GM23338 (cell line): Measurements from ENCODE around the gene SLC41A3. TPM values are rescaled to one million over a fixed set of nuclear protein-coding genes. Genes with fewer than 3 reads are reported as not detected.

Experiments used
- ATAC-seq: fragments of 200-7000 bp; cut with Tn5 transposase; 3 replicates; pipeline ENCODE4 v1.9.1; 2020
- DNase-seq: peaks from one replicate; pipeline ENCODE4 v3.0.0-alpha.2; 2015; ENCODE audit warnings: low spot score
- H2AFZ ChIP-seq: fragments of 200-600 bp; sonication (generic); 2 replicates; pipeline ENCODE4 v1.8.0; 2016; ENCODE audit warnings: antibody characterized with exemption, mild to moderate bottlenecking, moderate library complexity
- H3F3A ChIP-seq: fragments of 200-600 bp; sonication (generic); replicated peaks from 2 replicates; pipeline ENCODE4 v1.8.0; 2017; ENCODE audit warnings: antibody characterized with exemption, mixed run types, low read depth
- H3K27ac ChIP-seq: fragments of 200-600 bp; sonication (generic); 2 replicates; pipeline ENCODE4 v1.6.1; 2016; ENCODE audit warnings: low read depth
- H3K27me3 ChIP-seq: fragments of 200-600 bp; sonication (generic); 2 replicates; pipeline ENCODE4 v1.8.0; 2016; ENCODE audit warnings: mild to moderate bottlenecking, mixed run types, moderate library complexity; ENCODE audit not compliant: insufficient read depth
- H3K36me3 ChIP-seq: fragments of 200-600 bp; sonication (generic); 2 replicates; pipeline ENCODE4 v1.8.0; 2016; ENCODE audit warnings: mild to moderate bottlenecking; ENCODE audit not compliant: insufficient read depth
- H3K4me1 ChIP-seq: fragments of 200-600 bp; sonication (generic); 2 replicates; pipeline ENCODE4 v1.8.0; 2016; ENCODE audit warnings: mild to moderate bottlenecking, moderate library complexity; ENCODE audit not compliant: insufficient read depth
- H3K4me2 ChIP-seq: fragments of 200-600 bp; sonication (generic); 2 replicates; pipeline ENCODE4 v1.7.1; 2017; ENCODE audit warnings: mixed run types
- H3K4me3 ChIP-seq: fragments of 200-600 bp; sonication (generic); 2 replicates; pipeline ENCODE4 v1.6.1; 2016; ENCODE audit warnings: mixed run types
- H3K79me2 ChIP-seq: fragments of 200-600 bp; sonication (generic); replicated peaks from 2 replicates; pipeline ENCODE4 v1.8.0; 2017; ENCODE audit warnings: mild to moderate bottlenecking; ENCODE audit not compliant: insufficient read depth
- H3K9me2 ChIP-seq: fragments of 200-600 bp; sonication (generic); 2 replicates; pipeline ENCODE4 v1.8.0; 2017; ENCODE audit not compliant: insufficient read depth
- H4K20me1 ChIP-seq: fragments of 200-600 bp; sonication (generic); replicated peaks from 2 replicates; pipeline ENCODE4 v1.8.0; 2017; ENCODE audit warnings: mild to moderate bottlenecking; ENCODE audit not compliant: insufficient read depth
- H3K27ac Mint-ChIP-seq: 2 replicates; pipeline ENCODE4 v1.8.0; 2020; ENCODE audit warnings: inconsistent platforms, mild to moderate bottlenecking, moderate library complexity, mixed read lengths
- H3K27me3 Mint-ChIP-seq: 3 replicates; pipeline ENCODE4 v1.8.0; 2022; ENCODE audit warnings: low read depth, mild to moderate bottlenecking, moderate library complexity, mixed read lengths, inconsistent platforms; ENCODE audit not compliant: insufficient read depth, poor library complexity
- H3K36me3 Mint-ChIP-seq: 3 replicates; pipeline ENCODE4 v1.8.0; 2021; ENCODE audit warnings: low read depth, mild to moderate bottlenecking, inconsistent platforms, moderate library complexity, mixed read lengths
- H3K4me1 Mint-ChIP-seq: 3 replicates; pipeline ENCODE4 v1.8.0; 2020; ENCODE audit warnings: mild to moderate bottlenecking, inconsistent platforms, mixed read lengths
- H3K4me3 Mint-ChIP-seq: 3 replicates; pipeline ENCODE4 v1.8.0; 2021; ENCODE audit warnings: moderate library complexity, mild to moderate bottlenecking, inconsistent platforms, mixed read lengths
- H3K9me3 Mint-ChIP-seq: 3 replicates; pipeline ENCODE4 v1.8.0; 2020; ENCODE audit warnings: moderate library complexity, mild to moderate bottlenecking, inconsistent platforms, mixed read lengths
- CREB1 ChIP-seq: fragments of 250-450 bp; sonication (Bioruptor Pico); IDR thresholded peaks from 2 replicates; pipeline ENCODE4 v1.5.0; 2020; ENCODE audit warnings: low read depth, mild to moderate bottlenecking, moderate library complexity
- EZH2 ChIP-seq: fragments of 200-600 bp; sonication (generic); IDR thresholded peaks from one replicate; pipeline ENCODE4 v1.8.0; 2017; ENCODE audit warnings: antibody characterized with exemption, mild to moderate bottlenecking, low read depth; ENCODE audit not compliant: unreplicated experiment
- EZH2phosphoT487 ChIP-seq: fragments of 200-600 bp; sonication (generic); IDR thresholded peaks from one replicate; pipeline ENCODE4 v1.8.1; 2018; ENCODE audit warnings: antibody characterized with exemption; ENCODE audit not compliant: unreplicated experiment
- JUNB ChIP-seq: IDR thresholded peaks from one replicate; pipeline ENCODE4 v1.6.1; 2016; ENCODE audit warnings: antibody characterized with exemption; ENCODE audit not compliant: unreplicated experiment
- NANOG ChIP-seq: IDR thresholded peaks from 2 replicates; pipeline ENCODE4 v1.6.1; 2016; ENCODE audit warnings: antibody characterized with exemption, borderline replicate concordance
- POLR2AphosphoS5 ChIP-seq: IDR thresholded peaks from 2 replicates; pipeline ENCODE4 v1.6.1; 2016; ENCODE audit warnings: antibody characterized with exemption, low read depth
- STAT1 ChIP-seq: IDR thresholded peaks from one replicate; pipeline ENCODE4 v1.6.1; 2016; ENCODE audit warnings: antibody characterized with exemption; ENCODE audit not compliant: unreplicated experiment
- ZNF114 ChIP-seq: fragments of 250-450 bp; sonication (Bioruptor Pico); IDR thresholded peaks from 2 replicates; pipeline ENCODE4 v1.5.0; 2020; ENCODE audit warnings: mild to moderate bottlenecking, moderate library complexity
- ZNF331 ChIP-seq: fragments of 250-450 bp; sonication (Bioruptor Pico); IDR thresholded peaks from 2 replicates; pipeline ENCODE4 v1.5.0; 2020; ENCODE audit warnings: low read depth, mild to moderate bottlenecking, moderate library complexity
- polyA plus RNA-seq: library from polyadenylated mRNA; unstranded; fragments of >200 nt; fragmentation: Nextera tagmentation; extraction: Ambion mirVana; gene quantifications from 2 replicates; pipeline ENCODE4 v1.2.1, GENCODE V29; 2016
- total RNA-seq: library from RNA; depleted of rRNA; stranded (reverse); fragments of >200 nt; shearing (Covaris generic); gene quantifications from 2 replicates; pipeline ENCODE4 v1.2.3, GENCODE V29; 2014
- TF ChIP-seq, protein P1 (sequence below): fragments of 250-450 bp; sonication (Bioruptor Pico); IDR thresholded peaks from 2 replicates; pipeline ENCODE4 v1.5.0; 2020; ENCODE audit warnings: mild to moderate bottlenecking, moderate library complexity
- TF ChIP-seq, protein P2 (sequence below), 2 experiments: fragments of 200-600 bp in 1 of 2; sonication (generic) in 1 of 2; conservative IDR thresholded peaks; 2 replicates each; pipeline versions ENCODE4 v1.5.1 to v1.6.1; 2016 to 2017; ENCODE audit warnings: antibody characterized with exemption in 2 of 2, low read depth in 2 of 2, mild to moderate bottlenecking in 2 of 2, moderate library complexity in 1 of 2
- TF ChIP-seq, protein P3 (sequence below): IDR thresholded peaks from 2 replicates; pipeline ENCODE4 v1.6.1; 2016; ENCODE audit warnings: antibody characterized with exemption
- TF ChIP-seq, protein P4 (sequence below): IDR thresholded peaks from one replicate; pipeline ENCODE4 v1.6.1; 2018; ENCODE audit warnings: antibody characterized with exemption; ENCODE audit not compliant: unreplicated experiment

SLC41A3 gene
- total and polyA plus RNA-seq, 2 experiments from 2014 or later: 12.1 to 29.8 TPM

DNA sequence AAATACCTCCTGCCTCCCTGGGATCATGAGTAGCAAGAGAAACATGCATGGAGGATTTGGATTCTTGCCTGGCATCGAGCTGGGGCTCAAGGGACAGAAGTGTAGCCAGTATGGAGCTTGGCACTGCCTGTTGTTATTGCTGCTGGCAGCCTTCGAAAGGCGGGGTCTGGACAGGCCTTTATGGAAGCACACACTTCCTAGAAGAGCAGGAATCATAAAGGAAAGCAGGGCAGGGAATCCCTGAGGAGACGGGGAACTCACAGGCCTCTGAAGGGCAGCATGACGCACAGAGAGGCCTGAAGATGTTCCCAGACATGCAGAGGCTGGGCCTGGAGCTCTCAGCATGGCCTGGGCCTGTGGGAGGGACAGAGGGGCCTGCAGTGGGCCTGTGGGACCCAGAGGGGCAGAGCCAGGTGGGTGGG lies 18.6 kb upstream of the SLC41A3 start:
- Histone ChIP-seq H3K4me1 (no peaks in the 10 kb centered on the region), H3F3A (no peaks in the 10 kb centered on the region), H3K27ac (no peak overlapping the region), H3K36me3 (no peaks in the 10 kb centered on the region; the same call in 1 of the 2 replicates), H3K9me2 (no peaks in the 10 kb centered on the region), H4K20me1 (no peaks in the 10 kb centered on the region), H3K79me2 (no peaks in the 10 kb centered on the region), H3K27me3 (no peaks in the 10 kb centered on the region), H3K4me2 (no peak overlapping the region), H2AFZ (no peak overlapping the region), H3K4me3 (no peak overlapping the region)
- ATAC-seq (no peak), DNase-seq (no peak)
- H3K9me3 Mint-ChIP-seq: peaks cover 11% of the 10 kb centered on the region
- no peak overlapping the region for H3K4me3 Mint-ChIP-seq
- no peaks in the 10 kb centered on the region; the same call in 2 of the 3 replicates for H3K4me1 Mint-ChIP-seq
- 0 out of 3 replicates have a peak, but pooled peaks cover 1% of the 10 kb centered on the region for H3K36me3 Mint-ChIP-seq
- no peak for TF ChIP-seq STAT1
- TF ChIP-seq, protein P1, sequence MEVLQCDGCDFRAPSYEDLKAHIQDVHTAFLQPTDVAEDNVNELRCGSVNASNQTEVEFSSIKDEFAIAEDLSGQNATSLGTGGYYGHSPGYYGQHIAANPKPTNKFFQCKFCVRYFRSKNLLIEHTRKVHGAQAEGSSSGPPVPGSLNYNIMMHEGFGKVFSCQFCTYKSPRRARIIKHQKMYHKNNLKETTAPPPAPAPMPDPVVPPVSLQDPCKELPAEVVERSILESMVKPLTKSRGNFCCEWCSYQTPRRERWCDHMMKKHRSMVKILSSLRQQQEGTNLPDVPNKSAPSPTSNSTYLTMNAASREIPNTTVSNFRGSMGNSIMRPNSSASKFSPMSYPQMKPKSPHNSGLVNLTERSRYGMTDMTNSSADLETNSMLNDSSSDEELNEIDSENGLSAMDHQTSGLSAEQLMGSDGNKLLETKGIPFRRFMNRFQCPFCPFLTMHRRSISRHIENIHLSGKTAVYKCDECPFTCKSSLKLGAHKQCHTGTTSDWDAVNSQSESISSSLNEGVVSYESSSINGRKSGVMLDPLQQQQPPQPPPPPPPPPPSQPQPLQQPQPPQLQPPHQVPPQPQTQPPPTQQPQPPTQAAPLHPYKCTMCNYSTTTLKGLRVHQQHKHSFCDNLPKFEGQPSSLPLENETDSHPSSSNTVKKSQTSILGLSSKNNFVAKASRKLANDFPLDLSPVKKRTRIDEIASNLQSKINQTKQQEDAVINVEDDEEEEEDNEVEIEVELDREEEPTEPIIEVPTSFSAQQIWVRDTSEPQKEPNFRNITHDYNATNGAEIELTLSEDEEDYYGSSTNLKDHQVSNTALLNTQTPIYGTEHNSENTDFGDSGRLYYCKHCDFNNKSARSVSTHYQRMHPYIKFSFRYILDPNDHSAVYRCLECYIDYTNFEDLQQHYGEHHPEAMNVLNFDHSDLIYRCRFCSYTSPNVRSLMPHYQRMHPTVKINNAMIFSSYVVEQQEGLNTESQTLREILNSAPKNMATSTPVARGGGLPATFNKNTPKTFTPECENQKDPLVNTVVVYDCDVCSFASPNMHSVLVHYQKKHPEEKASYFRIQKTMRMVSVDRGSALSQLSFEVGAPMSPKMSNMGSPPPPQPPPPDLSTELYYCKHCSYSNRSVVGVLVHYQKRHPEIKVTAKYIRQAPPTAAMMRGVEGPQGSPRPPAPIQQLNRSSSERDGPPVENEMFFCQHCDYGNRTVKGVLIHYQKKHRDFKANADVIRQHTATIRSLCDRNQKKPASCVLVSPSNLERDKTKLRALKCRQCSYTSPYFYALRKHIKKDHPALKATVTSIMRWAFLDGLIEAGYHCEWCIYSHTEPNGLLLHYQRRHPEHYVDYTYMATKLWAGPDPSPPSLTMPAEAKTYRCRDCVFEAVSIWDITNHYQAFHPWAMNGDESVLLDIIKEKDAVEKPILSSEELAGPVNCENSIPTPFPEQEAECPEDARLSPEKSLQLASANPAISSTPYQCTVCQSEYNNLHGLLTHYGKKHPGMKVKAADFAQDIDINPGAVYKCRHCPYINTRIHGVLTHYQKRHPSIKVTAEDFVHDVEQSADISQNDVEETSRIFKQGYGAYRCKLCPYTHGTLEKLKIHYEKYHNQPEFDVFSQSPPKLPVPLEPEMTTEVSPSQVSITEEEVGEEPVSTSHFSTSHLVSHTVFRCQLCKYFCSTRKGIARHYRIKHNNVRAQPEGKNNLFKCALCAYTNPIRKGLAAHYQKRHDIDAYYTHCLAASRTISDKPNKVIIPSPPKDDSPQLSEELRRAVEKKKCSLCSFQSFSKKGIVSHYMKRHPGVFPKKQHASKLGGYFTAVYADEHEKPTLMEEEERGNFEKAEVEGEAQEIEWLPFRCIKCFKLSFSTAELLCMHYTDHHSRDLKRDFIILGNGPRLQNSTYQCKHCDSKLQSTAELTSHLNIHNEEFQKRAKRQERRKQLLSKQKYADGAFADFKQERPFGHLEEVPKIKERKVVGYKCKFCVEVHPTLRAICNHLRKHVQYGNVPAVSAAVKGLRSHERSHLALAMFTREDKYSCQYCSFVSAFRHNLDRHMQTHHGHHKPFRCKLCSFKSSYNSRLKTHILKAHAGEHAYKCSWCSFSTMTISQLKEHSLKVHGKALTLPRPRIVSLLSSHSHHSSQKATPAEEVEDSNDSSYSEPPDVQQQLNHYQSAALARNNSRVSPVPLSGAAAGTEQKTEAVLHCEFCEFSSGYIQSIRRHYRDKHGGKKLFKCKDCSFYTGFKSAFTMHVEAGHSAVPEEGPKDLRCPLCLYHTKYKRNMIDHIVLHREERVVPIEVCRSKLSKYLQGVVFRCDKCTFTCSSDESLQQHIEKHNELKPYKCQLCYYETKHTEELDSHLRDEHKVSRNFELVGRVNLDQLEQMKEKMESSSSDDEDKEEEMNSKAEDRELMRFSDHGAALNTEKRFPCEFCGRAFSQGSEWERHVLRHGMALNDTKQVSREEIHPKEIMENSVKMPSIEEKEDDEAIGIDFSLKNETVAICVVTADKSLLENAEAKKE: no peak
- TF ChIP-seq ZNF331 (CRISPR knock-in tag): no peak
- TF ChIP-seq, protein P2, sequence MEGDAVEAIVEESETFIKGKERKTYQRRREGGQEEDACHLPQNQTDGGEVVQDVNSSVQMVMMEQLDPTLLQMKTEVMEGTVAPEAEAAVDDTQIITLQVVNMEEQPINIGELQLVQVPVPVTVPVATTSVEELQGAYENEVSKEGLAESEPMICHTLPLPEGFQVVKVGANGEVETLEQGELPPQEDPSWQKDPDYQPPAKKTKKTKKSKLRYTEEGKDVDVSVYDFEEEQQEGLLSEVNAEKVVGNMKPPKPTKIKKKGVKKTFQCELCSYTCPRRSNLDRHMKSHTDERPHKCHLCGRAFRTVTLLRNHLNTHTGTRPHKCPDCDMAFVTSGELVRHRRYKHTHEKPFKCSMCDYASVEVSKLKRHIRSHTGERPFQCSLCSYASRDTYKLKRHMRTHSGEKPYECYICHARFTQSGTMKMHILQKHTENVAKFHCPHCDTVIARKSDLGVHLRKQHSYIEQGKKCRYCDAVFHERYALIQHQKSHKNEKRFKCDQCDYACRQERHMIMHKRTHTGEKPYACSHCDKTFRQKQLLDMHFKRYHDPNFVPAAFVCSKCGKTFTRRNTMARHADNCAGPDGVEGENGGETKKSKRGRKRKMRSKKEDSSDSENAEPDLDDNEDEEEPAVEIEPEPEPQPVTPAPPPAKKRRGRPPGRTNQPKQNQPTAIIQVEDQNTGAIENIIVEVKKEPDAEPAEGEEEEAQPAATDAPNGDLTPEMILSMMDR (conservative IDR thresholded peaks at IDR 0.05; ENCODE audit: low read depth in 2 of 2): no peak
- TF ChIP-seq JUNB: no peak
- TF ChIP-seq, protein P3, sequence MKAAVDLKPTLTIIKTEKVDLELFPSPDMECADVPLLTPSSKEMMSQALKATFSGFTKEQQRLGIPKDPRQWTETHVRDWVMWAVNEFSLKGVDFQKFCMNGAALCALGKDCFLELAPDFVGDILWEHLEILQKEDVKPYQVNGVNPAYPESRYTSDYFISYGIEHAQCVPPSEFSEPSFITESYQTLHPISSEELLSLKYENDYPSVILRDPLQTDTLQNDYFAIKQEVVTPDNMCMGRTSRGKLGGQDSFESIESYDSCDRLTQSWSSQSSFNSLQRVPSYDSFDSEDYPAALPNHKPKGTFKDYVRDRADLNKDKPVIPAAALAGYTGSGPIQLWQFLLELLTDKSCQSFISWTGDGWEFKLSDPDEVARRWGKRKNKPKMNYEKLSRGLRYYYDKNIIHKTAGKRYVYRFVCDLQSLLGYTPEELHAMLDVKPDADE: no peak
- TF ChIP-seq CREB1: no peak
- no peak for TF ChIP-seq ZNF114 (CRISPR knock-in tag)
- no peak for TF ChIP-seq EZH2
- no peak for TF ChIP-seq EZH2phosphoT487
- TF ChIP-seq, protein P4, sequence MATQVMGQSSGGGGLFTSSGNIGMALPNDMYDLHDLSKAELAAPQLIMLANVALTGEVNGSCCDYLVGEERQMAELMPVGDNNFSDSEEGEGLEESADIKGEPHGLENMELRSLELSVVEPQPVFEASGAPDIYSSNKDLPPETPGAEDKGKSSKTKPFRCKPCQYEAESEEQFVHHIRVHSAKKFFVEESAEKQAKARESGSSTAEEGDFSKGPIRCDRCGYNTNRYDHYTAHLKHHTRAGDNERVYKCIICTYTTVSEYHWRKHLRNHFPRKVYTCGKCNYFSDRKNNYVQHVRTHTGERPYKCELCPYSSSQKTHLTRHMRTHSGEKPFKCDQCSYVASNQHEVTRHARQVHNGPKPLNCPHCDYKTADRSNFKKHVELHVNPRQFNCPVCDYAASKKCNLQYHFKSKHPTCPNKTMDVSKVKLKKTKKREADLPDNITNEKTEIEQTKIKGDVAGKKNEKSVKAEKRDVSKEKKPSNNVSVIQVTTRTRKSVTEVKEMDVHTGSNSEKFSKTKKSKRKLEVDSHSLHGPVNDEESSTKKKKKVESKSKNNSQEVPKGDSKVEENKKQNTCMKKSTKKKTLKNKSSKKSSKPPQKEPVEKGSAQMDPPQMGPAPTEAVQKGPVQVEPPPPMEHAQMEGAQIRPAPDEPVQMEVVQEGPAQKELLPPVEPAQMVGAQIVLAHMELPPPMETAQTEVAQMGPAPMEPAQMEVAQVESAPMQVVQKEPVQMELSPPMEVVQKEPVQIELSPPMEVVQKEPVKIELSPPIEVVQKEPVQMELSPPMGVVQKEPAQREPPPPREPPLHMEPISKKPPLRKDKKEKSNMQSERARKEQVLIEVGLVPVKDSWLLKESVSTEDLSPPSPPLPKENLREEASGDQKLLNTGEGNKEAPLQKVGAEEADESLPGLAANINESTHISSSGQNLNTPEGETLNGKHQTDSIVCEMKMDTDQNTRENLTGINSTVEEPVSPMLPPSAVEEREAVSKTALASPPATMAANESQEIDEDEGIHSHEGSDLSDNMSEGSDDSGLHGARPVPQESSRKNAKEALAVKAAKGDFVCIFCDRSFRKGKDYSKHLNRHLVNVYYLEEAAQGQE: no peak
- no peak for TF ChIP-seq POLR2AphosphoS5
- TF ChIP-seq NANOG: no peak
- H3K27me3 Mint-ChIP-seq: no peaks in the 10 kb centered on the region
- H3K27ac Mint-ChIP-seq: no peak overlapping the region
